Stimulated activated CD4-positive, alpha-beta T cell treated with anti-CD3 and anti-CD28 coated beads, Interleukin-1b, Interleukin-23, amount 100 ng/mL, for 48 hours (primary cell): Measurements from ENCODE around the gene GK.
"Not testable (repeated sequence)": the region's sequence is repeated elsewhere in the genome, so short reads cannot be mapped to it uniquely, and the experiment has no call there.

ENCODE experiments used
- DNase-seq: peaks from one replicate; pipeline ENCODE4 v3.0.0-alpha.2; 2020

Gene GK

DNA sequence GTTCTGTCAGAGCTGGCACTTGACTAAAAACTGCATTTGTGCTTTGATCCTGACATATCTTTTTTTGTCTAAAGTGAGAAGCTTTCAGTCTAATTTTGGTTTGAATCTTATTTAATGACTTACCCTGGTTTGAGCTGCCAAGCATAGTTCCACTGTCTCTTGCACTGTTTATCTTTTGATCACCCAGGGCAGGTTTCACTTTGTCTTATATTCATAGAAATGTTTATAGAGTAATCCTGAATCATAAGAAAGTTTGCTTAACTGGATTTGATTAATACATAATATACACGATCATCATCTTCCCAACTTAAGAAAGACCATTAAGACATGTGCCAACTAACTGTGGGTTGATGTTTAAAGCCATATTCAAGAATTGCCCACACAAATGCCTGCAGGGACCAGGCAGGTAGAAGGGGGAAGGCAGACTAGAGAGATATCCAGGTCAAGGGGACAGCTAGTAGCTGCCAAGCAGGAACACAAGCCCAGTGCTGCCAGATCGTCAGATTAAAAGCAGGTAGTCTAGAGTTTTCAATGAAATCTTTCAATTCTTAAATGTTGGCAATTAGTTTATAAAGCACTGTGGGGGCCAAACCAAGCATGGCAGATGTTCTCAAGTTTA lies 1.9 kb downstream of the GK start:
- DNase-seq = no peak

DNA sequence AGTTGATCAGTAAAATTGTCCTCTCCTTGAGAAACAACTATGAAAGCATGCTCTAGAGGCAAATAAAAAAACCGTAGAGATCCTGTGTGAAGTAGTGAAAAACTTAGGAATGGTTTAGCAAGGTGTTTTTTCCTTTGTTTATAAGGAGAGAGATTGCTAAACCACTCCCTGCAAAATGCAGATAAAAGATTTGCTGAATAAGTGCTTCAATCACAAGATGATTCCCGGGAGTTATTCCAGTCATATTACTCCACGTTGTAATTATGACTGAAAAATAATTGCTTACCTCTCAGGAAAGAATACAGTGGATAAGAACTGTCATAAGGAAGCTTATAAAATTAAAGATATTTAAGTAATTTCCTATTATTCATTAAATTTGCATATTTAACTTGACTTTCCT lies 2.8 kb downstream of the GK start:
- DNase-seq = no peak

DNA sequence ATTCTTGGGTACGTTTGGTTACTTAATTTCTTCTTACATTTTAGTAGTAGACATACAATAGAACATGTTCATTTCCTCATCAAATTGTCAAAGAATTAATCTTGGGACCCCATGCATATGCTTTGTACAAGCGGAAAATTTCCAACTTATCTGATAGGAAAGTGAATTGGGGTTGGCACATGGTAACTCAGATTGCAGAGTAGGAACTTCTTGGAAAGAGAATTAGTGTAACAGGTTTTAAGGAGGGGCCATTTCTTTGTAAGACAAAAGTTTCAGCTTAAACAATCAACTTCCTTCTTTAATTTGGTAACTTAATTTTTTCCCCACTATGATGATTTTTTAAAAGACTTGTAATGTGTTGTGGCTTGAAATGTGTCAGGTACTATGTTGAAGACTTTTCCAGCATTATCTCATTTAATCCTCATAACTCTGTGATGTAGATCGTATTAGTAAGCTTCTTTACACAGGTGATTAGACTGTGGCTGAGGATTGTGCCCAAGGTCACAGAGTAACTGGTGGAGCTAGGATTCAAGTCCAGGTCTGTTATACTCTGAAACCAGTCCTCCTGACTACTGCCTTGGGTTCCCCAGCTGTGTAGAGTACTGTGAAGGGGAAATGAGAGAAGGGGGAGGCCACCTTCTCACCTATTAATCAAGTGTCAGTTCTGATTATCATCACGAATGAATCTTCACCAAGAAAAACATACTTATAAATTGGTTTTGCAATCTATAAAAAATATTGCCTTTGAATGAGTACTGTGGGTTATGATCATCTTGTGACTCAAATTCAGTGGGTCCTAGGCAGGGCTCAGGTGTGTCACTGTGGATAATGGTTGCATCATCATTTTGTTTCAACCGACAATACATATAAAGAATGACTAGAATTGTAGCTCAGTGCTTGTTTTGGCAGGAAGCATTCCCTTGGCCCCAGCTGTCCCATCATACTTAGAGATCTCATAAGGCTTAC lies 4.3 kb downstream of the GK start:
- peak; percentile 46 for DNase-seq

DNA sequence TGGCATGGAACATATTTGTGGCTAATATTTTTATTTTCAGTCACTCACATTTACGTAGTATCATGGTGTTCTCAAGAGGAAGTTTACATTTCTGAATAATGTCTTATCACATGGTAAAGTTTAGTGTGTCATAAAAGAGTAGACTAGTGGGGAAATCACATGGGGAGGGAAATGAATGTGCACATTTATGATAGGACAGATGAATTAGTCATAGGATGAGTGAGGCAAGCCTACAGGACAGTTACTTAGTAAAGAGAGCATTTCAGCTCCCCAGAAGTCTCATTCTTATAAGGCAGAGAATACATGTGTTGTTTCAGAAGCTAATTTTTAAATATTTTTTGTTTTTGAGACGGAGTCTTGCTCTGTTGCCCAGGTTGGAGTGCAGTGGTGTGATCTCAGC lies 6.2 kb downstream of the GK start:
- no peak for DNase-seq

DNA sequence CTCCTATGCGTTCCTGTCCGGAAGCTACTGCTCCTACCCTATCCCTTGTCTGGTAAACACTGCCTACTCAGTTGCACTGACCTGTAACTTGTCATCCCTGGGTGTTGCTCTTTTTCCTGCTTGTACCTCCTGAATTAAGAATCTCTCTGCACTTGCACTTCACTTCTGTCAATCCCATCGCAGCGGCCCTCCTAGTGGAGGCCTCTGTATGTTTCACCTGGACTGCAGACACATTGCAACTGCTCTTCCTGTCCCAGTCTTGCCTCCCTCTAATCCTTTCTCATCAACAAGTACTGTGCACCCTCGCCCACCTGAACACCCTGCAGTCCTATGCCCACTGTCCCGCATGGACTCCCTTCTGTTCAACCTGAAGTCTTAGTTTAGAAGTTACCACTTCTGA lies 8.0 kb downstream of the GK start:
- no peak for DNase-seq

DNA sequence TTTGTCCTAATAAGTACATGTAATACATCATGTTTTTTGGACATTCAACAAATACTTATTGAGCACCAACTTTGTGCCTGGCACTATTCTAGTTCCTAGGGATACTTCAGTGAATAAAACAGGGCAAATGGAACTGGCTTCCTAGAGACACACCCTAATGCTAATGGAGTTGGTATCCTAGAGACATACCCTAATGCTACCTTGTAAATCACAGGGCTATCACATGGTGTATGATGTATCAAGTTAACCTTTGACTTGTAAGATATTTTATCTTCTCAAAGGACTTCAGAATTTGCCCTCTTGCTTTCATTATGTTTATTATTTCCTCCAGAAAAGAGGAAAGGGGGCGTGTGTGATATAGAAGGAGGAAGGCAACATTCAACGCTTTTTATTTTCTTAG lies 10.1 kb downstream of the GK start:
- no peak for DNase-seq

DNA sequence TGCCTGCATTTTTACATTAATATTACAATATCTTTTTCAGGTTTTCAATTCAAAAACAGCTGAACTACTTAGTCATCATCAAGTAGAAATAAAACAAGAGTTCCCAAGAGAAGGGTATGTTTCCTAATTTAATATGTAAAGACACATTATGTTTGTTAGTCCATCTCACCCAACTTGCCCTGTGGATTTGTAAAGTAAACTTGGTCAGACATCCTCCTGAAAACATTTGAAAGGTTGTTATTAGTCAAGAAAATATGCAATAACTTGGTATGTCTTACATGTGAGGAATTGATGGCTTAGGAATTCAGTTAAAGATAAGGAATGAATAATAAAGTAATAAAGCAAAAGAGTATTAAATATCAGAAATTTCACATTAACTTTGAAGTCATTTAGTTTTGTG lies 12.2 kb downstream of the GK start:
- no peak for DNase-seq

DNA sequence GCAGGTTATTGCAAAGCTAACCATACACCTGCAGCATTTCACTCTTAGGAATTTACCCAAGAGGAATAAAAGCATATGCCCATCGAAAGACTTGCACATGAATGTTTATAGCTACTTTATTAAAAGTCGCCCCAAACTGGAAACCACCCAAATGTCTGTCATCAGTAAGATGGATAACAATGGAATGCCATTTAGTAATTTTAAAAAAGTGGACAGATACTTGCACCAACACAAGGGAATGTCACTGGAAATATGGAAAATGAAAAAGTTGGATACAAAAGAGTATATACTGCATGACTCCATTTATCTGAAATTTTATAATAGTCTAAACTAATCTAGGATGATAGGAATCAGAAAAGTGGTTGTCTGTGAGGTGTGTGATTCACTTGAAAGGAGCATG lies 12.9 kb downstream of the GK start:
- no peak for DNase-seq

DNA sequence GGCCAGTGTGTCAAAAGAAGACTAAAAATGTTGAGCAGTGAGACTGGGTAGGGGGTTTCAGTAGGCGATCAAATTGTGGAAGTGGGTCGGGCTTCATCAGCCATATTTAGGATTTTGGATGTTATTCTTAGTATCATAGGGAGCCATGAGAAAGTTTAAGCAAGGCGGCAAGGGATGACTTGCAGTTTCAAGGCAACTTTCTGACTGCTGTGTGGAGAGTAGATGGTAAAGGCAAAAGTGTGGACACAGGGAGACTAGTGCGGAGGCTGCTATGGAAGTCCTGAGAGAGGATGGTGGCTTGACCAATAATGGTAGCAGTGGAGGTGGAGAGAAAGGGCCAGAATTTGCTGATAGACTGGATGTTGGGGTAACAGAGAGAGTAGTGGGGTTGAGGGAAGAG lies 15.4 kb downstream of the GK start:
- no peak for DNase-seq

DNA sequence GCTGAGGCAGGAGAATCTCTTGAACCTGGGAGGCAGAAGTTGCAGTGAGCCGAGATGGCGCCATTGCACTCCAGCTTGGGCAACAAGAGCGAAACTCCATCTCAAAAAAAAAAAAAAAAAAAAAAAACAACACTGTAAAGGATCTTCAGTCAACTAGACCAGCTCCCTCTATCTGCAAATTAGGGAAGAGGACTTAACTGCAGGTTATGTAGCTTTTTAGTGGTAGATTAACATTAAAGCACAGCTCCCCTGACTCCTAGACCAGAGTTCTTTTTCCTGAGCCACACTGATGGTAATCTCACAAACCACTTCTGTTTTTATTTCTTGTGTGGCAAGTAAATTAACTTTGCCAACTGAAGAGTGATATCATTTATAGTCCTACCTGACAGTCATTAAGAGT lies 18.0 kb downstream of the GK start:
- DNase-seq = not testable (repeated sequence)

DNA sequence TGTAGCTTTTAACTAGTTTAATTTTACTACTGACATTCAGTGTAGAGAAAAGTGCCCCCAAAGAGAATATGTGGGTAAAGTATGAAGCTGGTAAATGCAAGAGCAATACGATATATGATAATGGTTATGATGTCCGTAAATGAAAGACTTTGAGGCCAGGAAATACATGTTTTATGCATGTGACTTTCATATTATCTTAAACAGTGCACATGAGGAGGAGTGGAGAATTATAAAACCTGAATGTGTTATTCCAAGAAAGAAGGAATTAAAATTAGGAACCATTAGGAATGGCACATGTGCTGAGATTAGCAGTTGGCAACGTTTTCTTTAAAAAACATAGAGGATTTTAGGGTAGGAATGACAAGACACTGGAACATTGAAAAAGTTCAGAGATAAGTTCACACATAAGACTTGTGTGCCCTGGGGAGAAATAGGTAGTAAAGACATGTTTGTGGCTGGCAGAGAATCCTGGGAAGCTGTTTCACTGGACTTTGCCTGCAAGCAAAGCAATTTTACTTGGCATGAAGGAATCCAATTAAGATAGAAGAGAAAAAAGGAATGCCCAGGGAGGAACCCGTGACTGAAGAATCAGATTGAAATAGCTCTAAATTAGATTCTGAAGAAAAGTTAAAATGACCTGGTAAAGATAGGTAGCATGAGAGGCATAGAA lies 20.0 kb downstream of the GK start:
- no peak for DNase-seq

DNA sequence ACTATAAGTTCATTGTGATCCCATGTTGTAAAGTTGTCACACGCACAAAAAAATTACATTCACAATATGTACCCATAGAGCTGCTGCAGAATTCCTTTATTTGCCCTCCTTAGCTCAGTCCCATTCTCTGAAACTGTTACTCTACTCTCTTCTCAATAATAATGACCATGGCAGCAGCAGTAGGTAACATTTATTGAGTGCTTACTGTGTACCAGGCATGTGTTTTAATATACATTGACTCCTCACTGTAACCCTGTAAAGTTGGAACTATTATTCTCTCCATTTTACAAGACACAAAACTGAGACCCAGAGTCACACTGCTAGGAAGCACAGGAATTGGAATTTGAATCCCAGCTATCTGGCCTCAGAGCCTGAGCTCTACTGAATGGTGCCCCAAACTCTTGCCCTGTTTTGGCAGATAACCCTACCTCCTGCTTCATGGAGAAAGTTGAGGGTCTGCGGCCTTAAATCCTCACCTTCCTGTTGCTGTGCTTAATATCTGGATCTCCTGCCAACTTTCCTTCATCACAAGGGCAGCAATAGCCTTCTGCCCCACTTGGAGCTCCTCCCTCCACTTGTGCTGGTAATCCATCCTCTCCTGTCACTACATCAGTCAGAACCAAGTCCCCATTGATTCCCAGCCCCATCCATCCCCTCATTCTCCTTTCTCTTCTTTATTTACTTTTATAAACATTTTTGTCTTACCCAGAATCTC lies 20.8 kb downstream of the GK start:
- no peak for DNase-seq

DNA sequence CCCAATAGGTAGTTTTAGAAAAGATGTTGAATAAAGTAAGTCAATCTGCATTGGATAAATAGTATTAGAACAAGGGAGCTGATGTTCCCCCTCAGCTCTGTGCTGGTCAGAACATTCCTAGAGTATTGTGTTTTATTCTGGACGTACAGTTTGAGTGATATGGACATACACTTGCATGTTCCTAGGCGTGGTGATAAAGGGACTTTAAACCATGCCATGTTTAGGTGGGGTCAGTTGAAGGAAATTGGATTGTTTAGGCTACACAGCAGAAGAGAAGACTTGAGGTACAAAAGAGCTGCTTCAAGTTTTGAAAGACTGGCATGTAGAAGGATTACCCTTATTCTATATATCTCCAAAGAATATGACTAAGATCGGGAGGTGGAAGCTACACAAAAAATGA lies 21.6 kb downstream of the GK start:
- DNase-seq = no peak

DNA sequence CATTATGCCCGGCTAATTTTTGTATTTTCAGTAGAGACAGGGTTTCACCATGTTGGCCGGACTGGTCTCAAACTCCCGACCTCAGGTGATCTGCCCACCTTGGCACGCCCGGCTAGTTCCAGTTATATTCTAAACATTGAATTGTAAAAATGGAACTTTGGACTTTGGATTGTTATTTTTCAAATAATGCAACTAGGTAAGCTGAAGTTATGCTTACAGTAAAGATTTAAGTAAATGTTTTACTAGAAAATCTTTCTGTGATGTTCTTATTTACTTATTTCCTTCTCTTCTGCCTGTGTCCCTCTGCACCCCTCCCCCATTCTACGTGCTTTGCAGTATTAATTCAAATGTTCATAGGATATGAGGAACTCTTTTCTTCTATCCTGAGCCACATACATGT lies 26.1 kb downstream of the GK start:
- no peak for DNase-seq

DNA sequence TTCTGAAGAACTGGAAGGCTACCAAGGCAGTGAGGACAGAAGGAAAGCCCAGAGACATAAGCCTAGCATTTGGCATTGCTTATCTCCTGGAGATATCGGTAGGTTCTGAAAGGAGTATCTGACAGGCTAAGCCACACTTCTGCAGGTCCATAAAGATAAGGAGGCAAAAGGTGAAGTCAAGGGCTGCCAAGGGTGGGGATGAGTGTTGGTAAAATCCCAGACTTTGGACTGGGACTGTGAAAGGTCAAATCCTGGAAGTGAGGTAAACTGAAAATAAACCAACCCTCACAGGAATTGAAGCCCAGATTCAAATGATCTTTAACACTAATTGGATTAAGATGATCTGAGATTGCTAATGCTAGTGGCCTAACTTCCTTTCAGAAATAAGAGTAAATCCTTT lies 27.4 kb downstream of the GK start:
- no peak for DNase-seq

DNA sequence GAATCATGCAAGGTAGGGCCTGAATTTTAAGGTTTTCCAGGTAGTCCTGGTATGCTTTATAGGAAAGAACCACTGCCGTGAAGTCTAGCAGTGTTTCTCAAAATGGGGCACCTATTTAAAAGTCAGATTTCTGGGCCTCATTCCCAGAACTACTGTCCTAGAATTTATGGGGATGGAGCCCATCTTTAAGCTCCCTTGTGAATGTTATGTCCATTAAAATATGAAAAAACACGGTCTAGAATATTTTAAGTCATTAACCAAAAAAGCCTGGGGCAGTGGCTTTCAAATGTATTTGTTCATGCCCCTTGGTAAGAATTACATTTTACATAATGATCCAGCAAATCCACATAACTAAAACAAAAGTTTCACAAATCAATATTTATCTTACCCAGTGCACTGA lies 35.4 kb downstream of the GK start:
- no peak for DNase-seq

DNA sequence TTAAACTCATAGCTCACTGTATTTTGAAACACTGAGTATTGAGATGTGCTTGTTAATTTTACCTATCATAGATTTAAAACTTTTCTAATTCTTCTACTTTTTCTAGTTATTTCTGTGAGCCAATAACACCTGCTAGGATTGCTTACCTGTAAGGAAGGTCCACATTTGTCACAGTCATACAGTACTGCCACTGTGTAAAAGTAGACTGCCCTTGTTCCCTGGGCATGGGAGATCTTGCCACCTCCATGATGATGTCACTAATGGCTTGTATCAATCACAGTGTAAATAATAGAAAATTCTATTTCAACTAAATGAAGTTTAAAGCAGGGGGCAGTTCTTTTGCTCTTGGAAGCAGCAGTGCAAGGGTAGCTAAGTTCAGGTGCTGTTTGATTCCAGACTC lies 35.9 kb downstream of the GK start:
- no peak for DNase-seq

DNA sequence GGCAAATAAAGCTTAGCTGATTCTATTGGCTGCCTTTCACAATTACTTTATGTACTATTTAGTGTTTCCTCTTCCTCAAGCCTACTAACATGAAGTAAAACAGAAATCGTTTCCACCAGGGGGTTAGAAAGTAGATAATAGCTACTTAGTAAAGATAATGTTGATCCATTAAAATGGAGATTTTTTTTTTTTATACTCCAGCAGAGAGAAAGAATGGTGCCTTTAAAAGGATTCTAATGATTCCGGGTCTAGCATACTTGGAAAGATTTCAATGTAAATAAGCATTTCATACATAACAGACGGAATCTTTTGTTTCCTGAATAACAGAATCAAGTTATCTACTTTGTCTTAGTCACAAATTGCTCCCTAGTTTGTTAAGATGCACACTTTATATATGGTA lies 37.1 kb downstream of the GK start:
- DNase-seq = no peak

DNA sequence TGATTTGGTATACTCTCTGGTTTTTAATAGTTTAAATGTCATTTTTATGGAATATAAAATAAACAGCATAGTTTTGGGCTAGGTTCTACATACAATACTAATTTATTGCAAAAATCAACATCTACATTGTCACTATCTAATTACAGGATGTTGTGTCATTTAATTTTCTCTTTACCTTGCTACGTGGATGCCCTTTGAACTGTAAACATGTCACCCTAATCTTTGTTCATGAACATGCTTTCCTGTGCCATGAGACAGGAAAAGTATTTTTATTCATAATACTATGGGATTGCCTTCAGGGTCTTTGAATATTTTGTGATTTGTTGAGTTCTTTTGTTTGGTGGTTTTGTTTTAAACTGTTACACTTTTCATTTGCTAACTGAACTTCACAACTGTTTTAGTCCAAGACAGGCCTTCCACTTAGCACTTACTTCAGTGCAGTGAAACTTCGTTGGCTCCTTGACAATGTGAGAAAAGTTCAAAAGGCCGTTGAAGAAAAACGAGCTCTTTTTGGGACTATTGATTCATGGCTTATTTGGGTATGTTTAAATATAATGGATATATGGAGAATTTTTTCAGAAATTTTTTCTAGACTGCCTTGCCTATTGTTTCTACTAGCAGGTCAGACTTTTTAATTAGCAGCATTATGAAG lies 40.9 kb downstream of the GK start:
- DNase-seq = no peak

DNA sequence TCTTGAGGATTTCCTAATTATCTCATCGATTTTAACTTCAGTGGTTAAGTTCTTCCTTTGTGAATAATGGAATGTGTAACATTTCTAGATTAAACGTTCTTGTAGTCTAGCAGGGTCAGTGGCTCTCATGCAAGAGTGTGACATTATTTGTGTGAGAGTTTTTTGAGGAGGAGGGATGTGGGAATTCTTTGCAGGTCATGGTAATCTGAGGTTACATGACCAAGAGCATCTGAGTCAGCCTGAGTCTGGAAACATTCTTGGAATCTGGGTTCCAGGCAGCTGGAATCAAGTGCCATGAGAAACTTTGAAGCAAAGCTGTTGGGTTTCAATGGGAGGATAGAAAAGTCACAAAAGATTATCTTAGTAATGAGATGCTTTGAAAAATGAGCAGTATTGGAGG lies 49.5 kb downstream of the GK start:
- no peak for DNase-seq

DNA sequence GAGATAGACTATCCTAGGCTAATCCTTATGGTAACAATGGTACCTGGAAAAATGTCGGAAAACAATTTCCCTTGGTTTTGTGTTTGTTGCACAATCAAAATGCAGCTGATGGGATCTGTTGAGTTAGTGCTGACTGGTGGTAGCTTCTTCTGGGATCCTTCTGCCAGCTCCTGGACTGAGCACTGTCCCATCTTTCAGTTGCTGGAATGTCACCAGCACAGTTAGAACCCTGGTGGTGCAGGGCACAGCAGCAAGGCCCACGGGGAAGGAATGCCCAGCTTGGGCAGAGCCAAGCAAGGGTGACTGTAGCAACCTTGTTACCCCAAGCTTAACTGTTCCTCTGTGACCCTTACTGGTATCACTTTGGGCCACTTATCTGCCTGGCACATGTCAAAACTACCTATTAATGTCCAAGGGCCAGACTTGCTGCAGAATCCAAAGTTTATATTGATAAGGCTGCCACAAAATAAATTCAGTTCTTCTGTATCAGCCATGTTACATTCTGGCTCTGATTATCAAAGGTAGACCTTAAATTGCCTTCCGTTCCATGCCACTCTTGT lies 53.1 kb downstream of the GK start:
- no peak for DNase-seq

DNA sequence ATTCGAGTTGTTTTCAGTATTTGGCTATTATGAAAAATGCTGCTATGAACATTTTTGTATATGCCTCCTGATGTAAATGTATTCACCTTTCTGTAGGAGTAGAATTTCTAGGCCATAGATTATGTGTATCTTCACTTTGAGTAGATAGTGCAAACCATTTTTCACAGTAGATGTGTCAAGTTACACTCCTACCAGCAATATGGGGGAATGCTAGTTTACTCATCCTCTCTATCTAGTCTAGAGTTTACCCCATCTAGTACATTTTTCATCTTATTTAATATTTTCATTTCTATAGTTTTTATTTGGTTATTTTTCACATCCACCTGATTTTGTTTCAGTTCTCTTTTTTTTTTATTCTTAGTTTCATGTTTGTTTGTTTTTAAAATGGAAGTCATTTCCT lies 59.0 kb downstream of the GK start:
- DNase-seq = no peak
